ENCODE results near the gene ELF5. TPM values are rescaled to one million over a fixed set of nuclear protein-coding genes. Genes with fewer than 3 reads are reported as not detected.

ELF5 gene
- total and polyA plus RNA-seq, 5 donors from 2014 or later = not detected

DNA sequence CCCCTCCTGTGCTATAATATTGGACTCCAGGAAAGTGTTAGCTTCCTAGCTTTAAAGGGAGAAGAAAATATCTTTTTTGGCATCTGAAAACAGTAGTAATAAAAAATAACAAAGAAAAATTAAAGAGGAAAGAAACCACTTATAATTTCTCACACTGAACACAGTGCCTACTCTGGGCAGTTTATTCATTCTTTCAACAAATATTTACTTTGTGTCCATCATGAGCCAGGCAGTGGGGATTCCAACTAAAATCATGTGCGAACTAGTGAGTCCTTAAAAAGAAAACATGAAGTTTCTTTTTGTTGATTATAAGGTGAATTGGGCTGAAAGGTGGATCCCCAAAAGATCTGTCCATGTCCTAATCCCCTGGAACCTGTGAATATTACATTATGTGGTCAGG is 16.0 kb upstream of the ELF5 start:
- H3K27ac Mint-ChIP-seq = no peak overlapping the region
- no peaks in the 10 kb centered on the region for H3K4me1 Mint-ChIP-seq
- no peaks in the 10 kb centered on the region for H3K9me3 ChIP-seq (ENCODE audit: control insufficient read depth in 2 of 2, low read length in 2 of 2)
- no peaks in the 10 kb centered on the region for H3K27me3 Mint-ChIP-seq
- H3K36me3 ChIP-seq (ENCODE audit: control insufficient read depth, insufficient read depth, low read length) = no peaks in the 10 kb centered on the region
- H3K27me3 ChIP-seq (ENCODE audit: control insufficient read depth, insufficient read depth, low read length) = peaks cover 3% of the 10 kb centered on the region
- ATAC-seq (ENCODE audit: low read depth in 2 of 2) (no peak), DNase-seq (no peak)
- no peak overlapping the region for H3K27ac ChIP-seq (ENCODE audit: insufficient read depth, low read length, poor library complexity, severe bottlenecking)
- H3K36me3 Mint-ChIP-seq = no peaks in the 10 kb centered on the region
- H3K9me3 Mint-ChIP-seq = peaks cover 0 to 8% (median 5%) of the 10 kb centered on the region in 7 donors
- H3K4me1 ChIP-seq (ENCODE audit: control insufficient read depth, insufficient read depth, low read length, poor library complexity, severe bottlenecking) = no peaks in the 10 kb centered on the region
- H3K4me3 ChIP-seq (ENCODE audit: low read depth, low read length) = no peak overlapping the region
- H3K4me3 Mint-ChIP-seq = no peak overlapping the region

DNA sequence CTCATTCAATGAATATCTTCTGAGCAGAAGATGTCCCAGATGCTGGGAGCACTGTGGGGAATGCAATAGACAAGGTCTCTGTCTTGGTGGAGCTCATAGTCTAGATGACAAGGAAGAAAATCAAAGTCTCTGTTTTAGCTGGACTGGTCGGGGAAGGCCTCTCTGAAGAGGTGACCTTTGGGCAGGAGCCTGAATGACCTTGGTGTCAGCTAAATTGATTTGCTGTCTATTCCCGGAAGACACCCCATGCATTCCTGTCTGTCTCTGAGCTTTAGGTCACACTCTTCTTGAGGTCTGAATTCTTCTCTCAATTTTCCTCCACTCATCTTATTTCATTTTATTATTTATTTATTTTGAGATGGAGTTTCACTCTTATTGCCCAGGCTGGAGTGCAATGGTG is 14.5 kb upstream of the ELF5 start:
- ATAC-seq (ENCODE audit: low read depth in 2 of 2) = no peak
- no peaks in the 10 kb centered on the region for H3K36me3 ChIP-seq (ENCODE audit: control insufficient read depth, insufficient read depth, low read length)
- no peaks in the 10 kb centered on the region for H3K36me3 Mint-ChIP-seq
- no peak overlapping the region for H3K27ac Mint-ChIP-seq
- DNase-seq = no peak
- no peaks in the 10 kb centered on the region for H3K4me1 Mint-ChIP-seq
- no peaks in the 10 kb centered on the region for H3K27me3 Mint-ChIP-seq
- H3K9me3 ChIP-seq (ENCODE audit: control insufficient read depth in 2 of 2, low read length in 2 of 2) = no peaks in the 10 kb centered on the region
- H3K27me3 ChIP-seq (ENCODE audit: control insufficient read depth, insufficient read depth, low read length) = peaks cover 3% of the 10 kb centered on the region
- H3K4me1 ChIP-seq (ENCODE audit: control insufficient read depth, insufficient read depth, low read length, poor library complexity, severe bottlenecking) = no peaks in the 10 kb centered on the region
- peaks cover 0 to 2% (median 0%) of the 10 kb centered on the region in 7 donors for H3K9me3 Mint-ChIP-seq
- no peak overlapping the region for H3K27ac ChIP-seq (ENCODE audit: insufficient read depth, low read length, poor library complexity, severe bottlenecking)
- H3K4me3 Mint-ChIP-seq = no peak overlapping the region
- no peak overlapping the region for H3K4me3 ChIP-seq (ENCODE audit: low read depth, low read length)

- H3K27me3 Mint-ChIP-seq = no peaks in the 10 kb centered on the region
- H3K4me3 Mint-ChIP-seq = peak overlapping the region in 1 of 4 donors; percentile 39
- H3K36me3 Mint-ChIP-seq = no peaks in the 10 kb centered on the region
- H3K4me1 Mint-ChIP-seq = no peaks in the 10 kb centered on the region
- no peak overlapping the region for H3K27ac Mint-ChIP-seq
- Histone ChIP-seq H3K36me3 (ENCODE audit: control insufficient read depth, insufficient read depth, low read length) (no peaks in the 10 kb centered on the region), H3K4me3 (ENCODE audit: low read depth, low read length) (peak overlapping the region; percentile 37), H3K9me3 (ENCODE audit: control insufficient read depth in 2 of 2, low read length in 2 of 2) (no peaks in the 10 kb centered on the region), H3K27ac (ENCODE audit: insufficient read depth, low read length, poor library complexity, severe bottlenecking) (no peak overlapping the region), H3K4me1 (ENCODE audit: control insufficient read depth, insufficient read depth, low read length, poor library complexity, severe bottlenecking) (no peaks in the 10 kb centered on the region), H3K27me3 (ENCODE audit: control insufficient read depth, insufficient read depth, low read length) (peaks cover 3% of the 10 kb centered on the region)
- ATAC-seq (ENCODE audit: low read depth in 2 of 2) (no peak), DNase-seq (no peak)
- H3K9me3 Mint-ChIP-seq = peaks cover 0 to 1% (median 0%) of the 10 kb centered on the region in 7 donors
Measured at GRCh38 chr11:34525888-34526657, 12.5 kb upstream of the ELF5 start.

DNA sequence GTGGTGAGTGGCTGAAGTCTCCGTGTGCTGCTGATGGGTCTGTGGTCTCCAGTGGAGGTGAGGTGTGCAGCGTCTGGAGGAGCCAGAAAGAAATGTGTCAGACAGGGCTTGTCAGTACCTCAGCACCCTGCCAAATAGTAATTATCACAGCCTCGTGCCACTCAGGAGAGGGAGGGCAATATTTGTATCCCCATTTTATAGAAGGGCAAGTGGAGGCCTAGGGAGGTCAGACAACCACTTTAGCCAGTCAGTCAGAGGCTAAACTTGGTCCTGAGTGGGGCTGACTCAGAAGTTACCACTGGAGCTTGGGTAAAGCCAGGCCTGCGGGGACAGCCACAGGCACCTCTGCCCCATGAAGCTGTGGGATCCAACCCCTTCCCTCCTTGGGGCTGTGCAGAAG is 11.5 kb upstream of the ELF5 start:
- H3K4me1 Mint-ChIP-seq = no peaks in the 10 kb centered on the region
- no peaks in the 10 kb centered on the region for H3K36me3 ChIP-seq (ENCODE audit: control insufficient read depth, insufficient read depth, low read length)
- peaks cover 3% of the 10 kb centered on the region for H3K27me3 ChIP-seq (ENCODE audit: control insufficient read depth, insufficient read depth, low read length)
- no peak overlapping the region for H3K27ac ChIP-seq (ENCODE audit: insufficient read depth, low read length, poor library complexity, severe bottlenecking)
- no peak for DNase-seq
- H3K27me3 Mint-ChIP-seq = no peaks in the 10 kb centered on the region
- ATAC-seq (ENCODE audit: low read depth in 2 of 2) = no peak
- no peak overlapping the region for H3K4me3 Mint-ChIP-seq
- no peaks in the 10 kb centered on the region for H3K36me3 Mint-ChIP-seq
- H3K27ac Mint-ChIP-seq = no peak overlapping the region
- H3K9me3 Mint-ChIP-seq = no peaks in the 10 kb centered on the region
- H3K4me1 ChIP-seq (ENCODE audit: control insufficient read depth, insufficient read depth, low read length, poor library complexity, severe bottlenecking) = no peaks in the 10 kb centered on the region
- no peak overlapping the region for H3K4me3 ChIP-seq (ENCODE audit: low read depth, low read length)
- no peaks in the 10 kb centered on the region for H3K9me3 ChIP-seq (ENCODE audit: control insufficient read depth in 2 of 2, low read length in 2 of 2)

DNA sequence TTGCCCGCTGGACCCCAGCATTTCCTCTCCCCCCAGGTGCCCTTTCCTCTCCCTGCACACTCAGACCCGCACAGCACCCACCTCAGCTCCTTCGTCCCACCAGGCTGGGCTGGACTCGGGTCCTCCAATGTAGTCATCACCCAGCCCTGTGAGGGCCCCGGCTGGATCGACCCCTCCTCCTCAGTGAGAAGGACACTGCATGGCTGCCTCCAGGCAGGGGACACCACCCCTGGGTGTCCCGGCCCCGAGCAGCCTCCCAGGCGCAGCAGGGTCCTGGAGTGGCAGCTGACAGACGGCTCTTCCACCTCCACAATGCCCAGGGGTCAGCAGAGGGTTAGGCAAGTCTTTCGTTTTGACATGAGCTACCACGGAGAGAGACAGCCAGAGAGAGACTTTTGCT is 11.1 kb upstream of the ELF5 start:
- Mint-ChIP-seq H3K4me1 (no peaks in the 10 kb centered on the region), H3K27me3 (no peaks in the 10 kb centered on the region), H3K9me3 (no peaks in the 10 kb centered on the region), H3K27ac (no peak overlapping the region), H3K4me3 (no peak overlapping the region), H3K36me3 (no peaks in the 10 kb centered on the region)
- Histone ChIP-seq H3K4me3 (ENCODE audit: low read depth, low read length) (no peak overlapping the region), H3K4me1 (ENCODE audit: control insufficient read depth, insufficient read depth, low read length, poor library complexity, severe bottlenecking) (no peaks in the 10 kb centered on the region), H3K36me3 (ENCODE audit: control insufficient read depth, insufficient read depth, low read length) (no peaks in the 10 kb centered on the region), H3K27ac (ENCODE audit: insufficient read depth, low read length, poor library complexity, severe bottlenecking) (no peak overlapping the region), H3K9me3 (ENCODE audit: control insufficient read depth in 2 of 2, low read length in 2 of 2) (no peaks in the 10 kb centered on the region), H3K27me3 (ENCODE audit: control insufficient read depth, insufficient read depth, low read length) (no peaks in the 10 kb centered on the region)
- ATAC-seq (ENCODE audit: low read depth in 2 of 2) = no peak
- DNase-seq = no peak

DNA sequence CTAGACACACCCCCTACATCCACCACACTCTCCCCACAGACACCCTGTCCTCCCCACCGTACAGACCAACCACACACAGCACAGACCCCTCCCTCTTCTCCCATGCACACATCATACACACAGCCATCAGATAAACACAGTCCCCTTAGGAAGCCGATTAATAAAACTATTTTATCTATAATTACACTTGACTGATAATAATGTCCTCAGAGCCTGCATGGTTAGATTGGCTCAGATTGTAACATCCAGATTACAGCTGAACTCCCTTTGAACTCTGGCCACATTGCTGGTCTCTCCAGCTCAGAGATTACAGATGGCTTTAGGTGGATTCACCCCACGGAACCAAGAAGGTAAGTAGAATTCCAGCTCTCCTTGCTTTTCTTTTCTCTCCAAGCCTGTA is 9.5 kb upstream of the ELF5 start:
- Mint-ChIP-seq H3K27ac (no peak overlapping the region), H3K27me3 (no peaks in the 10 kb centered on the region), H3K9me3 (no peaks in the 10 kb centered on the region), H3K36me3 (no peaks in the 10 kb centered on the region), H3K4me3 (no peak overlapping the region), H3K4me1 (no peaks in the 10 kb centered on the region)
- Histone ChIP-seq H3K27me3 (ENCODE audit: control insufficient read depth, insufficient read depth, low read length) (no peaks in the 10 kb centered on the region), H3K27ac (ENCODE audit: insufficient read depth, low read length, poor library complexity, severe bottlenecking) (no peak overlapping the region), H3K36me3 (ENCODE audit: control insufficient read depth, insufficient read depth, low read length) (no peaks in the 10 kb centered on the region), H3K4me1 (ENCODE audit: control insufficient read depth, insufficient read depth, low read length, poor library complexity, severe bottlenecking) (no peaks in the 10 kb centered on the region), H3K9me3 (ENCODE audit: control insufficient read depth in 2 of 2, low read length in 2 of 2) (no peaks in the 10 kb centered on the region), H3K4me3 (ENCODE audit: low read depth, low read length) (no peak overlapping the region)
- ATAC-seq (ENCODE audit: low read depth in 2 of 2) (no peak), DNase-seq (no peak)

GRCh38 chr11:34522188-34522587 is 8.6 kb upstream of the ELF5 start:
- H3K27me3 Mint-ChIP-seq = no peaks in the 10 kb centered on the region
- DNase-seq (no peak), ATAC-seq (ENCODE audit: low read depth in 2 of 2) (no peak)
- no peaks in the 10 kb centered on the region for H3K9me3 ChIP-seq (ENCODE audit: control insufficient read depth in 2 of 2, low read length in 2 of 2)
- no peaks in the 10 kb centered on the region for H3K4me1 Mint-ChIP-seq
- H3K27me3 ChIP-seq (ENCODE audit: control insufficient read depth, insufficient read depth, low read length) = peaks cover 2% of the 10 kb centered on the region
- no peaks in the 10 kb centered on the region for H3K36me3 ChIP-seq (ENCODE audit: control insufficient read depth, insufficient read depth, low read length)
- H3K4me3 Mint-ChIP-seq = no peak overlapping the region
- H3K4me1 ChIP-seq (ENCODE audit: control insufficient read depth, insufficient read depth, low read length, poor library complexity, severe bottlenecking) = no peaks in the 10 kb centered on the region
- no peak overlapping the region for H3K27ac ChIP-seq (ENCODE audit: insufficient read depth, low read length, poor library complexity, severe bottlenecking)
- H3K36me3 Mint-ChIP-seq = no peaks in the 10 kb centered on the region
- no peak overlapping the region for H3K4me3 ChIP-seq (ENCODE audit: low read depth, low read length)
- no peak overlapping the region for H3K27ac Mint-ChIP-seq
- H3K9me3 Mint-ChIP-seq = no peaks in the 10 kb centered on the region

DNA sequence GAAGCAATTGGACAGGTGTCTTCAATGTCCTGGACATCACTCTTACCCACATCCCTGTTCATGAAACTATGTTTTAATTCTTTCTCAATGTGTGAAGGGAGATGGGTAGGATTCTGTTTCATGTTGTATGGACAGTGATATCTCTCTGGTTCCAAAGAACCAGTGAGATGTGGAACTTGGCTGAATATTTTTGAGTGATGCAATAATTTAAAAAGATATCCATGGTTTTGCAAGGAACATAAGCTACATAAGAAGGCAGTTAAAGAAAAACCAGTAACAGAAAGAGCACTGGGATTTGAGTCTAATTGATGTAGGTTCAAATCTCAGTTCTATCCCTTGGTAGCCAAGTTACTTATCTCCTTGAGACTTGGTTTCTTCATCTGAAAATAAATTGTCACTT is 7.7 kb upstream of the ELF5 start:
- Mint-ChIP-seq H3K4me3 (no peak overlapping the region), H3K4me1 (no peaks in the 10 kb centered on the region), H3K36me3 (no peaks in the 10 kb centered on the region), H3K27ac (no peak overlapping the region), H3K9me3 (no peaks in the 10 kb centered on the region), H3K27me3 (no peaks in the 10 kb centered on the region)
- no peak overlapping the region for H3K4me3 ChIP-seq (ENCODE audit: low read depth, low read length)
- ATAC-seq (ENCODE audit: low read depth in 2 of 2) (no peak), DNase-seq (no peak)
- H3K36me3 ChIP-seq (ENCODE audit: control insufficient read depth, insufficient read depth, low read length) = no peaks in the 10 kb centered on the region
- no peaks in the 10 kb centered on the region for H3K4me1 ChIP-seq (ENCODE audit: control insufficient read depth, insufficient read depth, low read length, poor library complexity, severe bottlenecking)
- no peaks in the 10 kb centered on the region for H3K9me3 ChIP-seq (ENCODE audit: control insufficient read depth in 2 of 2, low read length in 2 of 2)
- peaks cover 2% of the 10 kb centered on the region for H3K27me3 ChIP-seq (ENCODE audit: control insufficient read depth, insufficient read depth, low read length)
- no peak overlapping the region for H3K27ac ChIP-seq (ENCODE audit: insufficient read depth, low read length, poor library complexity, severe bottlenecking)
